A549 (cell line): Measurements from ENCODE around the gene MYBPC2.

Experiments used
- CEBPB ChIP-seq, 2 experiments: fragments of >200 bp in 1 of 2; sonication (Bioruptor Twin) in 1 of 2; formaldehyde crosslinking in 1 of 2; IDR thresholded peaks; 2 replicates each; pipeline ENCODE4 v1.6.1; 2012 to 2016
- CTCF ChIP-seq: fragments of >200 bp; sonication (Bioruptor Twin); formaldehyde crosslinking; IDR thresholded peaks from 3 replicates; pipeline ENCODE4 v1.5.1; 2016
- EP300 ChIP-seq, 2 experiments: fragments of >200 bp; sonication (Bioruptor Twin); formaldehyde crosslinking; IDR thresholded peaks; 2 replicates in 1 of 2; 3 replicates in 1 of 2; pipeline ENCODE4 v1.6.1; 2016 to 2017
- MYC ChIP-seq: IDR thresholded peaks from 2 replicates; pipeline ENCODE4 v1.6.1; 2012; ENCODE audit warnings: mild to moderate bottlenecking, inconsistent platforms, low read length, improper control_type of control experiment, borderline replicate concordance
- NFE2L2 ChIP-seq: fragments of 150-350 bp; conservative IDR thresholded peaks from 2 replicates; pipeline ENCODE4 v1.6.1; 2014; ENCODE audit warnings: low read length
- PBX3 ChIP-seq: IDR thresholded peaks from 2 replicates; pipeline ENCODE4 v1.6.1; 2012
- POLR2A ChIP-seq: IDR thresholded peaks from 2 replicates; pipeline ENCODE4 v1.6.1; 2012; ENCODE audit warnings: mild to moderate bottlenecking, low read length
- RCOR1 ChIP-seq: fragments of 150-350 bp; IDR thresholded peaks from 2 replicates; pipeline ENCODE4 v1.6.1; 2014; ENCODE audit warnings: antibody characterized with exemption, low read length, low read depth
- RFX5 ChIP-seq: fragments of 450-650 bp; IDR thresholded peaks from 2 replicates; pipeline ENCODE4 v1.7.1; 2014; ENCODE audit warnings: antibody characterized with exemption, mild to moderate bottlenecking, moderate library complexity

GRCh38 chr19:50459638-50460037 lies 26.9 kb downstream of the MYBPC2 start:
- no peak for TF ChIP-seq CTCF
- no peak for TF ChIP-seq POLR2A
- TF ChIP-seq EP300 (IDR thresholded peaks at IDR 0.05): no peak
- TF ChIP-seq RFX5: no peak
- TF ChIP-seq PBX3: no peak
- TF ChIP-seq RCOR1: no peak
- TF ChIP-seq NFE2L2: no peak
- TF ChIP-seq CEBPB (IDR thresholded peaks at IDR 0.05): no peak
- no peak for TF ChIP-seq MYC
